ENCODE data around the gene CFAP77.

Gene CFAP77

DNA sequence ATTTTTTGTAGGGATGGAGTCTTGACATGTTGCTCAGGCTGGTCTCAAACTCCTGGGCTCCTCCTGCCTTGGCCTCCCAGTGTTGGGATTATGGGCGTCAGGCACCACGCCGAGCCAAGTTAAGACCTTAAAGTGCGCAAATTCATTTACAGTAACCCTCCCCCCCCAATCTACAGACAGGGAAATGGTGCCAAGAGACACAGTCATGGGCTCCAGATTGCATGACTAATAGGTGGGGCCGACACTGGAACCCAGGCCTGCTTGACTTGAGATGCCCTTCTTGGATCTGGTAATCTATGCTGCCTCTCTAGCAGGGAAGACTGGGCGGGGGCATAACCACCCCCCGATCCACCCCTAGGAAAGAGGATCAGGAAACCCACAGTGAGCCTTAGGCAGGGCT, 22.9 kb upstream of the CFAP77 start:
- no peak for DNase-seq (ENCODE audit: low read depth in 2 of 2)
- TF ChIP-seq, protein P1, sequence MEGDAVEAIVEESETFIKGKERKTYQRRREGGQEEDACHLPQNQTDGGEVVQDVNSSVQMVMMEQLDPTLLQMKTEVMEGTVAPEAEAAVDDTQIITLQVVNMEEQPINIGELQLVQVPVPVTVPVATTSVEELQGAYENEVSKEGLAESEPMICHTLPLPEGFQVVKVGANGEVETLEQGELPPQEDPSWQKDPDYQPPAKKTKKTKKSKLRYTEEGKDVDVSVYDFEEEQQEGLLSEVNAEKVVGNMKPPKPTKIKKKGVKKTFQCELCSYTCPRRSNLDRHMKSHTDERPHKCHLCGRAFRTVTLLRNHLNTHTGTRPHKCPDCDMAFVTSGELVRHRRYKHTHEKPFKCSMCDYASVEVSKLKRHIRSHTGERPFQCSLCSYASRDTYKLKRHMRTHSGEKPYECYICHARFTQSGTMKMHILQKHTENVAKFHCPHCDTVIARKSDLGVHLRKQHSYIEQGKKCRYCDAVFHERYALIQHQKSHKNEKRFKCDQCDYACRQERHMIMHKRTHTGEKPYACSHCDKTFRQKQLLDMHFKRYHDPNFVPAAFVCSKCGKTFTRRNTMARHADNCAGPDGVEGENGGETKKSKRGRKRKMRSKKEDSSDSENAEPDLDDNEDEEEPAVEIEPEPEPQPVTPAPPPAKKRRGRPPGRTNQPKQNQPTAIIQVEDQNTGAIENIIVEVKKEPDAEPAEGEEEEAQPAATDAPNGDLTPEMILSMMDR (IDR thresholded peaks at IDR 0.05; ENCODE audit: low read depth, low read length): no peak
- no peak overlapping the region for H3K4me3 ChIP-seq (replicated peaks in 1 of 2; ENCODE audit: low read depth in 2 of 2, low read length in 2 of 2)

DNA sequence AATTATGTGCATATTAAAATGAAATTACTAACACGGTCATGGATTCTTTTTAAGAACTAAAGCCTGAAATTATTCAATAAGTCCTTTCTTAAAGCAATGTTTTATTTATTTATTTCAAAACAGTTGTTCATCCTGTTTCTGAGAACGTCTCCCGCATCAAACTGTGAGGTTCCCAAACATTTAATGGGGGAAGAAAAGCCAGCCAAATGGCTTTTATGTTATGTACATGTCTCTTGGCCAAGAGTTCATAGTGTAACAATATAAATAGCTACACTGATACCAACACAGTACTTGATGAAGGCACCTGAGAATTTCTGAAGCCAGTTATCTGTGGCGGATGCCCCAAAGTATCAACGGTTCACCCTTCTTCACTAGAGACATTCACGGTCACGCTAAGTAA, 19.0 kb upstream of the CFAP77 start:
- H3K4me3 ChIP-seq (replicated peaks in 1 of 2; ENCODE audit: low read depth in 2 of 2, low read length in 2 of 2): no peak overlapping the region
- TF ChIP-seq, protein P1 (IDR thresholded peaks at IDR 0.05; ENCODE audit: low read depth, low read length): no peak
- no peak for DNase-seq (ENCODE audit: low read depth in 2 of 2)

DNA sequence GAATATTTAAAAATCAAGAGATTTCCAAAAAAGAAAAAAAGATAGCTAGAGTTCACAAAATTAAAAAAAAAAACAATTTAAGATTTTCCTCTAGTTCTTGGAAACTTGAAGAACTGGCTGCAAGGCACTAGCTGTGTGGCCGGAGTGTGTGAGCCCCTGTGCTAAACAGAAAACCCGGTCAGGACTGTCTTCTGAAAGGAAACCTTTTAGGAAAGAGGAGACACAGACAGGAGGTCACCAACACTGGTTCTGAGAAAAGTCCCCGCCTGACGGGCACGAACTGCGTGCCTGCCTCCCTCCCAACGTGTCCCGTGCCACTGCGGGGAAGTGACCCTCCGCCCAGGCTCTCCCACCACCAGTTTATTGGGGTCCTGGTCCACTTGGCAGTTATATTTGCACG, 18.6 kb upstream of the CFAP77 start:
- TF ChIP-seq, protein P1 (IDR thresholded peaks at IDR 0.05; ENCODE audit: low read depth, low read length): no peak
- H3K4me3 ChIP-seq (replicated peaks in 1 of 2; ENCODE audit: low read depth in 2 of 2, low read length in 2 of 2): no peak overlapping the region
- DNase-seq (ENCODE audit: low read depth in 2 of 2): no peak

DNA sequence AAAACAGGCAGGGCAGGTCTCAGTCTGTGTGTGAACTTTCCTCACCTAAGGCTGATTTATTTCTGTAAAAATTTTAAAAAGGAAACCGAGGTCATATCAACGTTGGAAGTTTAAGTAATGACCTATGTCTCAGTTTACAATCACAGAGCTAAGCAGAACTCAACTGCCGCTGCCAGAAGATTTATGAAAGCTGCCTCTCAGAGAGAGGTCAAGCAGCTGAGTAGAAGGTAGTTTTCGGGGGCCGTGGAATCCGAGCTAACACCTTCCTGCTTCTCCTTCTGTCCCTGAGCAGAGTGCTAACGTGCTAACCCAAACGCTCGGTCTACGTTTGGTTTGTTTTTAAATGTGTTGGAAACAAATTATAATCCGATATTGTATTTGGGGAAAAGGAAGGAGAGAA, 14.5 kb upstream of the CFAP77 start:
- DNase-seq (ENCODE audit: low read depth in 2 of 2): no peak
- no peak overlapping the region for H3K4me3 ChIP-seq (replicated peaks in 1 of 2; ENCODE audit: low read depth in 2 of 2, low read length in 2 of 2)
- TF ChIP-seq, protein P1 (IDR thresholded peaks at IDR 0.05; ENCODE audit: low read depth, low read length): no peak

- no peak for DNase-seq (ENCODE audit: low read depth in 2 of 2)
- H3K4me3 ChIP-seq (replicated peaks in 1 of 2; ENCODE audit: low read depth in 2 of 2, low read length in 2 of 2): no peak overlapping the region
- TF ChIP-seq, protein P1 (IDR thresholded peaks at IDR 0.05; ENCODE audit: low read depth, low read length): no peak
Measured at GRCh38 chr9:132401824-132402223, 8.2 kb upstream of the CFAP77 start.

DNA sequence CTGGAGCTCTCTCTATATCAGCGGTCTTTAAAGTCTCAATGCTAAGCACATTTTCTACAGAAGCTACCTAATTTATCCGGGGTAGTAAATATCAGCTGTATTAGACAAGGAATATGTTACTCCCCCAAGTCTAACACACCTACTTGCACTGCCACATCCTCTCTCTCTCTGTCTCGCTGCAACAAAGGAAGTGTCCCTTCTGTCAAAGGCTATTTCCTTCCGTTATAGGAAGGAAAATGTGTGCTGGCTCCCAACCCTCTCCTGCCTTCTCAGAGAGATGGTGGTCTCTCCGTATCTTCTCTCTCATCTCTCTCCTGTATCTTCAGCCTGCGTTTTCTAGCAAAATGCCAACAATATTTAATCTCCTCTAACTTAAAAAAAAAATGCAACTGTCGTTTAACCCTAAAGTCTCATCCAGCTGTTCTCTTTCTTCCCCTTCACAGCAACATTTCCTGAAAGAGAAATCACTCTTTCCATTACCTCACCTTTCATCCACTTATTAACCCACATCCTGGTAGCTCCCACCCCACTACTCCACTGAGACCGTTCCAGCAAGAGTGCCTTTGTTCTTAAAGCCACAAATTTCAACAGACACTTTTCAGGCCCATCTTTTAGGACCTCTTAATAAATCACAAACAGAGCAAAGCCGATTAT, 5.7 kb upstream of the CFAP77 start:
- no peak overlapping the region for H3K4me3 ChIP-seq (replicated peaks in 1 of 2; ENCODE audit: low read depth in 2 of 2, low read length in 2 of 2)
- DNase-seq (ENCODE audit: low read depth in 2 of 2): peak; percentile 60 to 67
- TF ChIP-seq, protein P1 (IDR thresholded peaks at IDR 0.05; ENCODE audit: low read depth, low read length): no peak

All from cardiac fibroblast (primary cell).